ENCODE measurements around the gene AQP4.

DNA sequence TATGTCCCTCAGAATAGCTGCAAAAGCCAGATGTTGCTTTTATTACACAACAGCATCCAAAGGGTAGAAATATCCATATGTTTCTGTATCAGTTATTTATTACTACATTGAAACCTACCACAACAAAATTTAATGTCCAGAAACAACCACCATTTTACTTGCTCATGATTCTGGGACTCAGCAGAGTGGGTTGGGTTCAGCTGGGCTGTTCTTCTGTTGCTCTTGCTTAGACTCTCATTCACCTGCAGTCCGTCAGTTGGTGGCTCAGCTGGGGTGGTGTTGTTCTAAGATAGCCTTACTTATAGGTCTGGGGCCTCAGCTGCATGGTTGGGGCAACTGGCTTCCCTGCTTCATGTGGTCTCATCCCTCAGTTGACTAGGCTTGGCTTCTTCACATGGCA lies 21.7 kb downstream of the AQP4 start:
- TF ChIP-seq, protein P1, sequence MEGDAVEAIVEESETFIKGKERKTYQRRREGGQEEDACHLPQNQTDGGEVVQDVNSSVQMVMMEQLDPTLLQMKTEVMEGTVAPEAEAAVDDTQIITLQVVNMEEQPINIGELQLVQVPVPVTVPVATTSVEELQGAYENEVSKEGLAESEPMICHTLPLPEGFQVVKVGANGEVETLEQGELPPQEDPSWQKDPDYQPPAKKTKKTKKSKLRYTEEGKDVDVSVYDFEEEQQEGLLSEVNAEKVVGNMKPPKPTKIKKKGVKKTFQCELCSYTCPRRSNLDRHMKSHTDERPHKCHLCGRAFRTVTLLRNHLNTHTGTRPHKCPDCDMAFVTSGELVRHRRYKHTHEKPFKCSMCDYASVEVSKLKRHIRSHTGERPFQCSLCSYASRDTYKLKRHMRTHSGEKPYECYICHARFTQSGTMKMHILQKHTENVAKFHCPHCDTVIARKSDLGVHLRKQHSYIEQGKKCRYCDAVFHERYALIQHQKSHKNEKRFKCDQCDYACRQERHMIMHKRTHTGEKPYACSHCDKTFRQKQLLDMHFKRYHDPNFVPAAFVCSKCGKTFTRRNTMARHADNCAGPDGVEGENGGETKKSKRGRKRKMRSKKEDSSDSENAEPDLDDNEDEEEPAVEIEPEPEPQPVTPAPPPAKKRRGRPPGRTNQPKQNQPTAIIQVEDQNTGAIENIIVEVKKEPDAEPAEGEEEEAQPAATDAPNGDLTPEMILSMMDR (IDR thresholded peaks at IDR 0.05), result no peak
- no peak for TF ChIP-seq POLR2A (IDR thresholded peaks at IDR 0.05)
